Parathyroid adenoma (tissue), 2 donors: ENCODE results near the gene TAF4.

Experiments
- H2AFZ ChIP-seq: fragments of 300-600 bp; sonication (generic); one replicate; pipeline ENCODE4 v1.7.0; 2017; ENCODE audit warnings: antibody characterized with exemption, mild to moderate bottlenecking
- H3K27ac ChIP-seq: fragments of 300-600 bp; sonication (generic); one replicate; pipeline ENCODE4 v1.7.0; 2017
- H3K27me3 ChIP-seq: fragments of 300-600 bp; sonication (generic); one replicate; pipeline ENCODE4 v1.7.0; 2017; ENCODE audit warnings: low read length; ENCODE audit not compliant: control insufficient read depth, insufficient read depth
- H3K36me3 ChIP-seq: fragments of 300-600 bp; sonication (generic); one replicate; pipeline ENCODE4 v1.7.0; 2017; ENCODE audit warnings: low read length; ENCODE audit not compliant: control insufficient read depth, insufficient read depth
- H3K4me1 ChIP-seq: fragments of 300-600 bp; sonication (generic); one replicate; pipeline ENCODE4 v1.7.0; 2017; ENCODE audit warnings: control low read depth
- H3K4me2 ChIP-seq: fragments of 300-600 bp; sonication (generic); one replicate; pipeline ENCODE4 v1.7.0; 2017; ENCODE audit warnings: low read length
- H3K4me3 ChIP-seq: fragments of 300-600 bp; sonication (generic); one replicate; pipeline ENCODE4 v1.7.0; 2017; ENCODE audit warnings: low read depth, low read length
- H3K79me2 ChIP-seq: fragments of 300-600 bp; sonication (generic); one replicate; pipeline ENCODE4 v1.7.0; 2017; ENCODE audit warnings: control low read depth
- H3K9ac ChIP-seq: fragments of 300-600 bp; sonication (generic); one replicate; pipeline ENCODE4 v1.7.0; 2017; ENCODE audit warnings: mild to moderate bottlenecking
- H3K9me3 ChIP-seq: fragments of 300-600 bp; sonication (generic); one replicate; pipeline ENCODE4 v1.7.0; 2017; ENCODE audit warnings: low read length; ENCODE audit not compliant: control insufficient read depth
- CTCF ChIP-seq: fragments of 300-600 bp; sonication (generic); IDR thresholded peaks from one replicate; pipeline ENCODE4 v1.7.0; 2017; ENCODE audit warnings: antibody characterized with exemption, mild to moderate bottlenecking
- donor health status: primary hyperparathyroidism.

Gene TAF4

DNA sequence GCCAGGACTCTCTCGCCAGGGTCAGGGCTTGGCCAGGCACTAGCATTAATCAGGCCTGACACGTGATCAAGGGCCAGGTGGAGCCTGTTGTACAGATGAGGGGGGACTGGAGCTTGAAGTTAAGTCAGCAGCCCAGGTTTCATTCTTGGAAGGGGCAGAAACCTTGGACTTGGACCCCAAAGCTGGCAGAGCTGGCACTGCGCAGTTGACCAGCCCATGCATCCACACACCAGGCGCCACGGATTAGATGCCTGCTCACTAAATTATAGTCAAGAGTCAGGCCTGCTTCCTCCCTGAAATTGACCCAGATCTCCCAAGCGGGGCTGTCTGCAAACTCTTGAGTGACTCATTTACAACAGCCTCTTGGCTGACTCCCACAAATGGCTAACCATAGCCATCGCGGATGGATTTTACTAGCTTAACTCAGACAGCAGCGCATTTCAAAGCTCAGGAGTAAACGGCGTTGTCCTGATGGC lies 4.1 kb upstream of the TAF4 start:
- Histone ChIP-seq H3K9ac (no peak overlapping the region), H3K9me3 (no peaks in the 10 kb centered on the region), H3K4me3 (no peak overlapping the region), H3K27ac (no peak overlapping the region), H3K36me3 (no peaks in the 10 kb centered on the region), H3K4me1 (peaks cover 8% of the 10 kb centered on the region), H3K27me3 (no peaks in the 10 kb centered on the region), H2AFZ (no peak overlapping the region), H3K4me2 (no peak overlapping the region), H3K79me2 (no peaks in the 10 kb centered on the region)
- no peak for TF ChIP-seq CTCF

DNA sequence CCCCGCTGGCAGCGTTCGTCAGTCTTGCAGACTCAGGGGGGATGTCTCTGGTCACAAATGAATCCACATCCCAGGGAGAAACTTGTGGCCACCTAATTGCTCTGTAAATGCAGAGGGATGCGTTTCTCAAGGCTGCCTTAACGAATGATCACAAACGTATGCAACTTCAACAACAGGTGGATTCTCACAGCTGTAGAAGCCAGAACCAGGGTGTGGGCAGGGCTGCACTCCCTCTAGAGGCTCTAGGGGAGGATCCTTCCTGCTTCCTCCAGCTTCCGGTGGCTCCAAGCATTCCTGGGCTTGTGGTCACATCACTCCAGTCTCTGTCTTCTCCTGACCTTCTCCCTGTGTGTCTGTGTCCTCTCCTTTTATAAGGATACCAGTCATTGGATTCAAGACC lies 3.3 kb upstream of the TAF4 start:
- H2AFZ ChIP-seq: no peak overlapping the region
- peaks cover 2% of the 10 kb centered on the region for H3K79me2 ChIP-seq
- no peaks in the 10 kb centered on the region for H3K36me3 ChIP-seq
- no peaks in the 10 kb centered on the region for H3K27me3 ChIP-seq
- TF ChIP-seq CTCF: no peak
- H3K4me2 ChIP-seq: no peak overlapping the region
- no peak overlapping the region for H3K27ac ChIP-seq
- H3K9ac ChIP-seq: no peak overlapping the region
- peaks cover 8% of the 10 kb centered on the region for H3K4me1 ChIP-seq
- no peaks in the 10 kb centered on the region for H3K9me3 ChIP-seq
- H3K4me3 ChIP-seq: no peak overlapping the region

- H2AFZ ChIP-seq: no peak overlapping the region
- H3K27ac ChIP-seq: no peak overlapping the region
- no peaks in the 10 kb centered on the region for H3K36me3 ChIP-seq
- no peak for TF ChIP-seq CTCF
- H3K4me3 ChIP-seq: no peak overlapping the region
- H3K79me2 ChIP-seq: peaks cover 15% of the 10 kb centered on the region
- peaks cover 14% of the 10 kb centered on the region for H3K4me1 ChIP-seq
- no peak overlapping the region for H3K4me2 ChIP-seq
- no peaks in the 10 kb centered on the region for H3K27me3 ChIP-seq
- H3K9ac ChIP-seq: no peak overlapping the region
- H3K9me3 ChIP-seq: no peaks in the 10 kb centered on the region
These were observed 2.0 kb upstream of the TAF4 start for GRCh38 chr20:62067547-62068260.

GRCh38 chr20:62066983-62067433 lies 1.3 kb upstream of the TAF4 start:
- peak overlapping the region; percentile 95 for H3K27ac ChIP-seq
- no peak overlapping the region for H3K9ac ChIP-seq
- H3K27me3 ChIP-seq: no peaks in the 10 kb centered on the region
- H2AFZ ChIP-seq: peak overlapping the region; percentile 100
- peak overlapping the region; percentile 56 for H3K4me3 ChIP-seq
- H3K9me3 ChIP-seq: no peaks in the 10 kb centered on the region
- peaks cover 16% of the 10 kb centered on the region for H3K4me1 ChIP-seq
- H3K79me2 ChIP-seq: peaks cover 22% of the 10 kb centered on the region
- peak overlapping the region; percentile 74 for H3K4me2 ChIP-seq
- H3K36me3 ChIP-seq: no peaks in the 10 kb centered on the region
- TF ChIP-seq CTCF: no peak
